K562 (cell line): Measurements from ENCODE around the gene HNRNPA3.

Source experiments
- EGR1 ChIP-seq: fragments of 450-650 bp; conservative IDR thresholded peaks from 2 replicates; pipeline ENCODE4 v1.6.1; 2017; ENCODE audit warnings: mild to moderate bottlenecking
- POLR2A ChIP-seq: fragments of 450-650 bp; conservative IDR thresholded peaks from 2 replicates; pipeline ENCODE4 v1.6.1; 2016
- RFX5 ChIP-seq: IDR thresholded peaks from 2 replicates; pipeline ENCODE4 v1.6.1; 2011; ENCODE audit warnings: low read depth, mild to moderate bottlenecking, improper control_type of control experiment, low read length

- TF ChIP-seq EGR1 (no peak), RFX5 (no peak), POLR2A (no peak)
Measured at GRCh38 chr2:177172034-177172880, 40.3 kb upstream of the HNRNPA3 start.
